Epithelial cell of prostate (primary cell): Measurements from ENCODE around the gene LPAR1.
"Not testable (repeated sequence)": the region's sequence is repeated elsewhere in the genome, so short reads cannot be mapped to it uniquely, and the experiment has no call there.

Experiments used
- DNase-seq: peaks from one replicate; pipeline ENCODE4 v3.0.0-alpha.2; 2011; ENCODE audit warnings: low read depth, low spot score
- H3K27ac ChIP-seq: fragments of 450-650 bp; 2 replicates; pipeline ENCODE4 v1.5.1; 2017; ENCODE audit warnings: mild to moderate bottlenecking

Gene LPAR1

DNA sequence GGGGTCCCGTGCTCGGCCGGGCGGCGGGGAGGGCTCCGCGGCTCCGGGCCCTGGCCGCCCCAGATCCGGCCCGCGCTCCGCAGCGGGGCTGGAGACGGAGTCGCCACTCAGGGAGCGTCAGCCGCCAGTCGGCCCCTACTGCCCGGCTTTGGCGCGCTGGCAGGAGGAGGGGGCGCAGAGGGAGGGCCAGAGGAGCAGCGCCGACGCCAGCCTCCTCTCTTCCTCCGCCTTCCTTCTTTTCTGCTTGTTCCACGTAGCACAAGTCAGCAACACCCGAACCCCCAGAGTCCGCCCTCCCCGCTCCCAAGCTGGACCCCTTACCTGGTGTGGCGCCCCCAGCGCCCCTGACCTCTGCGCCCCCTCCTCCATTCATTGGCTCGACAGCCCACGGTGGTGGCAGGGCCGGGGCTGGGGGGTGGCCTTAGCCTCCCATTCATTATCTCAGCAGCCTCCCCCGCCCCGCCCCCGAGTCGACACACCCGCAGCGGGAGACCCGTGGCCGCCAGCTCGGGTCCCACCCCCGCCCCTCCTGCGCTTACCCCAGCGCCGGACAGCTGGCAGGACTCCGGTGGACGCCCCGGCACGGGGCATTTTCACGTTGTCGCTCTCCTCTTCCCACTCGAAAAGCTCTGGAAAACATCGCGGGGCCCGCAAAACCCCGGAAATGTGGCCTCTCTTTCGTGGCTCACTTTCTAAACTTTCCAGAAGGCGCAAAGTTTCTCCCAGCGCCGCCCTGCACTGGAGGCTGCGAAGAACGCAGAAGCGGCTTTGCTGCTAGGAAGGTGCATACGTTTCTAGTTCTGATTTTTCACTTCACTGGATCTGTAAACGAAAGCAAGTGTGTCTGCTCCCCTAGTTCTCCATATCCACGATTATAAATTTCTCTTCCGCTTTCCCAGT, at the start of gene LPAR1:
Gene LPAR1, minus strand, starts transcription at position 140 of the 900 bp plus-strand sequence. CDS start 66,353 bp downstream, outside the sequence.
- H3K27ac ChIP-seq, result peak within 1 kb of the TSS; percentile 94
- no peak for DNase-seq

DNA sequence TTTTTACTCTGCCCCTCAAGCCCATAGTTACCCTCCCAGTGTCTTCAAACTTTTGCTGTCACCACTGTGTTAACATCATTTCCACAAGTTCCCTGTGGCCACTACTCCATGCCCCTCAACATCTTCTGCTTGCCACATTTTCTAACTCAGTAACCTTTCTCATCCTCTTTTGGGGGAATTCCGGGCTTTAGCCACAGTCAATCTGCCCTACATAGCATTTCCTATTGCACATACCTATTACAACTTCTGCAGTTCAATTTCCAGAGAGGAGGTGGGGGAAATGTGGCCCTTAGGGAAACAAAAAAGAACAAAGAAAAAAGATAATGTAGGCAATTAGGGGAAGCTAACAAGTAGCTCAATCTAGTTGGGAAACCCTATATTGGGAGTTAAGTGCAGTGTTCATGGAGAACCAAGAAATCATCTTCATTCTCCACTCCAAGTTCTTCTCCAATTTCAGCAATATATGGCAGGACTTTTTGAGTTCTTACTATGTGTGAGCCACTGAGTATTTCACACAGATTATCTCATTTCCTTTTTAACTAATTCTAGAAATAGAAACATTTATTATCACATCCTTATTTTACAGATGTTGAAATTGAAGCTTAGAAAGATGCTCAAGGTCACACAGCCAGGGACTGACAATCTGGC, 40.2 kb upstream of the LPAR1 start:
- no peak for DNase-seq
- no peak overlapping the region for H3K27ac ChIP-seq

DNA sequence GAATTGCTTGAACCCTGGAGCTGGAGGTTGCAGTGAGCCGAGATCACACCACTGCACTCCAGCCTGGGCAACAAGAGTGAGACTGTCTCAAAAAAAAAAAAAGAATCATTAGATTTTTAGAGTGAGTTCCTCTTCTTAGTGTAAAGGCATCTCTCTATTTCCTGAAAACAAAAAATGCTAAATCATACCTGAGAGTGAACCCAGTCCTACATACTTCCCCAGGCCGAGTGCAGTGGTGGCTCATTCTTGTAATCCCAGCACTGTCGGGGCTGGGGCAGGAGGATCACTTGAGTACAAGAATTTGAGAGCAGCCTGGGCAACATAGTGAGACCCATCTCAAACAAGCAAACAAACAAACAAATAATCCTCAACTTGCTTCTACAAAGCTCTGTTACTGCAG, 38.2 kb upstream of the LPAR1 start:
- no peak for DNase-seq

DNA sequence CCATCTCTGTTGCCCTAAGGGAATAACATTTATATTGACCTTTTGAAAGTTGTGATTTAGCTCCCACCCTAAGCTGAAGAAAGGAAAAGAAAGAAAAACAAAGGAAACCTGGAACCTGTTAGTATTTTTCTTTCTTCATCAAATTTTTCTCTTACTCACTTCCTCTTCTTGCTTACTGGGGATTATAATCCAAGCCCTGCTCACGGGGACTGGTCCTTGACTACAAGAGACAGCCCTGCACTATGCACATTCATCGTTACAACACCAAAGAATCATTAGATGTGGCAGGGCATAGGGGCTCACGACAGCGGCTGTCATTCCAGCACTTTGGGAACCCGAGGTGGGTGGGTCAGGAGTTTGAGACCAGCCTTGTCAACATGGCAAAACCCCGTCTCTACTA, 37.8 kb upstream of the LPAR1 start:
- H3K27ac ChIP-seq, result no peak overlapping the region

More for the DNA sequence above, 38.2 kb upstream of the LPAR1 start:
- H3K27ac ChIP-seq, result no peak overlapping the region

GRCh38 chr9:111074395-111074794, 36.1 kb upstream of the LPAR1 start:
- no peak for DNase-seq
- H3K27ac ChIP-seq, result no peak overlapping the region

More for the DNA sequence above, 37.8 kb upstream of the LPAR1 start:
- DNase-seq, result no peak

DNA sequence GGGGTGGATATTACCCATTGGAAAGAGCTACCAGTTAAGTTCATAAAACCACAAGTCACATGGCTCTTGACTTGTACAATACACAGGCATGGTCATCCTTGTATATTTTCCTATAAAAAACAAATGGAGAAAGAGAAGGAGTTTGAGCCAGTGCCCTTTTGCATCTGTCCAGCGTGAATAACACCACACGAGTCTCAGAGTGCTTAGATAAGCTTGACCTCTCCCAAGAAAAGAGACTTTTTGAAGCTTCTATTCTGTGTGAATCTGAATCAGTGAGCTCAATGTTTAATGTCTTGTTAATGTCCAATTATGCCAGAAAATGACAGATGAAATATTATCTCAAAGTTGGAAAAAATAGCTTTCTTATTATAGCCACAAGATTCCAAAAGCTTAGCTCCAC, 30.9 kb upstream of the LPAR1 start:
- DNase-seq, result no peak
- H3K27ac ChIP-seq, result no peak overlapping the region

DNA sequence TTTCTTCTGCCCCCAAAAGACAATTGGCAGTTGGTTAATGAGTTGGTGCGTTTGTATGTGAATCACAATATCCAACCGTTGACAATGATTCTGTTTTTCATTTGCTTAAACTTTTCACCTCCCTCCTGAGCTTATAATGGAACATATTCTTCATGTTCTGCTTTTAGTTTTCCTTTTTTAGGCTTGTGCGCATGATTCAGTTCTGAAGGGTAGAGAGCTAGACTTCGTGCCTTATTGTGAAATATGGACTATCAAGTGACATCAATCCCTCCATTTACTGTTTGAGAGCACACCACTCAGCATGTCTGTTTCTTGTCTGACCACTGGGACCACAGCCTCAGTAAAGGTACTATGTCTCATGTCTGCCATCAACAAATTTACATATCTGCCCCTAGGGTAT, 30.5 kb upstream of the LPAR1 start:
- no peak overlapping the region for H3K27ac ChIP-seq
- no peak for DNase-seq

- H3K27ac ChIP-seq, result no peak overlapping the region
These were observed 30.1 kb upstream of the LPAR1 start for GRCh38 chr9:111068383-111068730.

GRCh38 chr9:111066468-111066867, 28.2 kb upstream of the LPAR1 start:
- no peak for DNase-seq
- no peak overlapping the region for H3K27ac ChIP-seq

More at GRCh38 chr9:111068383-111068730, 30.1 kb upstream of the LPAR1 start:
- no peak for DNase-seq

DNA sequence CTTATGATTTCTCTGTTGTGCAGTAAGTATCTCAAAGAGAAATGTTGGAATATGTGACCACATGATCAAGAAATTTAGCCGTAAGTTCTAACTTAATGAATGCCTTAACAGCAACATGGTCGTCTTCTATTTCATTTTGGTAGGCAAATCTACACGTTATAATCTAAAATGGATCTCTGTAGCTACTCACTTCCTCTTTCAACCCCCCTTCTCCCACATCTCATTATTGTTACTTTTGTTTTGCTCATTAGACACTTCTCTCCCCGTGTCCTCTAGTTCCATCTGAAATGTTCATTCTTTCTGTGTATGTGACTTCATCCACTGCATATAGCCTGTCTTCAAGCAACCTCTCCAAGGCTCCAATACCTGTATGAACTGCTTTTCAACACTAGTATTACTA, 27.1 kb upstream of the LPAR1 start:
- H3K27ac ChIP-seq, result no peak overlapping the region
- no peak for DNase-seq

DNA sequence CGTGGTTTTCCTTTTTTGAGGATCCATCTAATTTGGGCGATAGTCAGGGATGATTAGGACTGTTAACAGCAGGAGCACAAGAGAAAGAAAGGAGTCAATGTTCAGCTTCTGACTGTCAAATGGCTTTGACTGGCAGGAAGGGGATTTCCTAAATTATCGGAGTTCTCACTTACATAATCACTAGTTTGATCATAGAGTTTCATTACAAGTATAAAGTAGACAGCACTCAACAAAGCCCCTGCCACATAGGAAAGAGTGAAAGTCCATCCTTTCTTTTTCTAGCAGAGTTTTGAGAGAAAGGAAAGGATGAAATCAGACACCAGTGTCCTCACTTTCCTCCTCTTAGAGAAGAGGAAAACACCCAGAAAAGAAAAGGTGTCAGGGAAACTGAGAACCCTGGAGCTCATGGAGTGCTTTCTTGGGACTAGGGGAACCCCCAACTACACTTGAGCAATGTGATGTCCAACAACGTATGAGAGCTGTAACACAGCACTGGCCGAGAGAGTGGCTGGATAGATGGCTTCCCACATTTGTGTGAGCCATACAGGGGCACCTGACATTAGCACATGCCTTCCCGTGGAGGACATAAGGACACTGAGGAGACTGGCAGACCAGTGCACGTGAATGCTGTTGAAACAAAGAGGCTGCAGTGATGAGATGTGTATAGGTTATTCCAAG, 26.0 kb upstream of the LPAR1 start:
- no peak overlapping the region for H3K27ac ChIP-seq
- no peak for DNase-seq

DNA sequence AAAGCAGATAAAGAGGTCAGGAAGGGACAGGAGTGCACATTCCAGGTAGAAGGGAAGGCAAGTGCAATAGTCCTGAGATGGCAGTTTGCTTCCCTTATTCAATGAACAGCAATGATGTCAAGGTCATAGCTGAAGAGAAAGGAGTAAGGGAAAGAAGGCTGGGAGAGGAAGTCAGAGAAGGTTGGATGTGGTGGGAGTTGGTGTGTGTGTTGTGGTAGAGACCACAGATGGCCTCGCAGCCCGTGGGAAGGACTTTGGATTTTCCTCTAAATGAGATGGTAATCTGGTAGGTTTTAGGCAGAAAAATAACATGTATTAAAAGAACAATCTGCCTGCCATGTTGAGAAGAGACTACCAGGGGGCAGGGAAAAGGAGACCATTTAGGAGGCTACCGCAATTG, 25.1 kb upstream of the LPAR1 start:
- DNase-seq, result no peak
- H3K27ac ChIP-seq, result no peak overlapping the region

- H3K27ac ChIP-seq, result no peak overlapping the region
- DNase-seq, result no peak
These were observed 19.9 kb upstream of the LPAR1 start for GRCh38 chr9:111058166-111058565.

- H3K27ac ChIP-seq, result no peak overlapping the region
- no peak for DNase-seq
These were observed 18.3 kb upstream of the LPAR1 start for GRCh38 chr9:111056538-111056937.

DNA sequence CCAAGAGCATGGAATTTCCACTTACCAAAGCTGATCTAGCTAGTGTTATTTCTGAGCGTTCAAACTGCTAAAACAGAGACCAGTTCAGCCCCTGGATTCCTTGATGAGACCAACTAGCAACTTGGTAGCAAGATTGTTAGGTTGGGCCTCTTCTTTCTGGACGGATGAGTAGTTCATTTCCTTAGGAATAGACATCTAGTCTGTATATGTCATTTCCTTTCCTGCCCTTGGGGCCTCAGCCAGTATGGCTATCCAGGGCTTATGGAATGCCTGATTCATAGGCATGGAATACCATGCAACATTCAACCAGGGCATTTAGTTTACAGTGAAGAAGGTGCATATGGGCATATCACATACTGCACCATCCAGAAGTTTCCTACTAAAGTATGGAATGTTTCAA, 14.5 kb upstream of the LPAR1 start:
- no peak for DNase-seq
- H3K27ac ChIP-seq, result peak overlapping the region; percentile 43

GRCh38 chr9:111051400-111051799, 13.1 kb upstream of the LPAR1 start:
- no peak overlapping the region for H3K27ac ChIP-seq
- DNase-seq, result no peak

- H3K27ac ChIP-seq, result no peak overlapping the region
- no peak for DNase-seq
These were observed 12.5 kb upstream of the LPAR1 start for GRCh38 chr9:111050819-111051218.

- DNase-seq, H3K27ac ChIP-seq: not testable (repeated sequence)
These were observed 9.0 kb upstream of the LPAR1 start for GRCh38 chr9:111047287-111047686.

- H3K27ac ChIP-seq, result peak overlapping the region; percentile 94
- DNase-seq, result no peak
These were observed 3.6 kb upstream of the LPAR1 start for GRCh38 chr9:111041902-111042301.

- no peak for DNase-seq
- H3K27ac ChIP-seq, result peak overlapping the region; percentile 94
These were observed 2.2 kb upstream of the LPAR1 start for GRCh38 chr9:111040494-111040893.
